ENCODE measurements around the gene ST8SIA5. TPM values are rescaled to one million over a fixed set of nuclear protein-coding genes. Genes with fewer than 3 reads are reported as not detected.

ST8SIA5 gene
- total and polyA plus RNA-seq, 9 of the 15 experiments (the other 6 are each of a cell fraction or from before 2014, with no cell fraction given) = 0.03 to 0.33 (median 0.06) TPM; not detected in 5

GRCh38 chr18:46720092-46720491 lies 36.8 kb downstream of the ST8SIA5 start (continued):
- TF ChIP-seq TRIM25 (IDR thresholded peaks at IDR 0.05; ENCODE audit: borderline replicate concordance) (no peak), C11orf30 (IDR thresholded peaks at IDR 0.05; ENCODE audit: low read depth) (no peak)

- POLR2A ChIA-PET = interaction anchor here (0.8 kb wide), 1 partner anchor 32 kb away, joined by 3 read pairs; no protein-coding TSS in a partner anchor
- in situ Hi-C loops (cut with MboI) (no loop called here), intact Hi-C loops (cut with micrococcal nuclease) (no loop called here)
- CTCF ChIA-PET (ENCODE audit: low intra/inter-chr PET ratio) = no interaction called here
- WGBS (ENCODE audit: insufficient coverage, low coverage, missing lambda C conversion rate) = 0% methylated on average over 3 of the region's 5 CpGs
- H3K4me1 ChIP-seq (replicated peaks in 1 of 2; ENCODE audit: control insufficient read depth in 2 of 2, insufficient read depth in 2 of 2, low read length in 2 of 2) = no peaks in the 10 kb centered on the region
- no peaks in the 10 kb centered on the region for H3K9me1 ChIP-seq (ENCODE audit: control insufficient read depth, insufficient read depth, low read length)
- DNase-seq (ENCODE audit: extremely low read depth in 1 of 4, low spot score in 3 of 4) (no peak), FAIRE-seq (no peak), ATAC-seq (no peak)
- H3K36me3 ChIP-seq (ENCODE audit: control insufficient read depth, insufficient read depth, low read length) = no peaks in the 10 kb centered on the region
- no peak overlapping the region for H3K4me3 ChIP-seq
- H3K9me3 ChIP-seq (replicated peaks; ENCODE audit: control insufficient read depth, insufficient read depth, low read depth, low read length) = no peaks in the 10 kb centered on the region
- H3K4me2 ChIP-seq (ENCODE audit: insufficient read depth, low read length) = no peak overlapping the region
- no peaks in the 10 kb centered on the region for H4K20me1 ChIP-seq (replicated peaks; ENCODE audit: control insufficient read depth, insufficient read depth, low read length)
- H3K79me2 ChIP-seq (ENCODE audit: control insufficient read depth, insufficient read depth, low read length) = no peaks in the 10 kb centered on the region
- no peak overlapping the region for H3K27ac ChIP-seq (ENCODE audit: extremely low read depth, low read depth, low read length)
- no peak for TF ChIP-seq EP400 (IDR thresholded peaks at IDR 0.05)
- TF ChIP-seq U2AF1 (optimal IDR thresholded peaks at IDR 0.05; ENCODE audit: low read depth, low read length) = peak; percentile 52
- no peak for TF ChIP-seq ZNF77 (CRISPR knock-in tag; IDR thresholded peaks at IDR 0.05)
- TF ChIP-seq SETDB1 (IDR thresholded peaks at IDR 0.05; ENCODE audit: low read length) = no peak
- no peak for TF ChIP-seq USF1 (CRISPR knock-in tag; IDR thresholded peaks at IDR 0.05)
- TF ChIP-seq TFAM (CRISPR knock-in tag; conservative IDR thresholded peaks at IDR 0.05) = no peak
- no peak for TF ChIP-seq ZNF449 (CRISPR knock-in tag; IDR thresholded peaks at IDR 0.05)
- no peak for TF ChIP-seq RAD21 (CRISPR knock-in tag; conservative IDR thresholded peaks at IDR 0.05 in 1 of 2, IDR thresholded peaks at IDR 0.05 in 1 of 2)
- no peak for TF ChIP-seq NBN (IDR thresholded peaks at IDR 0.05; ENCODE audit: low read depth)
- no TSS peak for BruUV-seq (replicated peaks)
- no peak overlapping the region for H2AFZ ChIP-seq (ENCODE audit: low read depth, low read length)
- no peak overlapping the region for H3K9ac ChIP-seq (ENCODE audit: insufficient read depth in 1 of 2, low read depth in 2 of 2, low read length in 2 of 2)
- peaks cover 0 to 28% of the 10 kb centered on the region in 2 experiments; a peak in 2 of 5 replicates for H3K27me3 ChIP-seq (ENCODE audit: control insufficient read depth in 2 of 2, insufficient read depth in 2 of 2, low read length in 2 of 2)
Observed at GRCh38 chr18:46719388-46719787, 37.5 kb downstream of the ST8SIA5 start.
